Choroid plexus epithelial cell (primary cell): Measurements from ENCODE around the gene BOK.

Experiments
- DNase-seq: peaks from one replicate; pipeline ENCODE4 v3.0.0-alpha.2; 2010; ENCODE audit warnings: low read depth
- H3K4me3 ChIP-seq: 2 replicates; pipeline ENCODE4 v1.5.1; 2011; ENCODE audit warnings: low read depth, mild to moderate bottlenecking, control low read depth, low read length, moderate library complexity
- CTCF ChIP-seq: conservative IDR thresholded peaks from 2 replicates; pipeline ENCODE4 v1.5.1; 2011; ENCODE audit warnings: low read depth, mild to moderate bottlenecking, control low read depth, inconsistent platforms, low read length, moderate library complexity

BOK gene

GRCh38 chr2:241532733-241533601 is 25.6 kb upstream of the BOK start:
- no peak overlapping the region for H3K4me3 ChIP-seq
- DNase-seq: no peak
- no peak for TF ChIP-seq CTCF

- no peak overlapping the region for H3K4me3 ChIP-seq
- TF ChIP-seq CTCF: no peak
- no peak for DNase-seq
Measured at GRCh38 chr2:241534293-241534692, 24.3 kb upstream of the BOK start.

GRCh38 chr2:241534701-241535375 is 23.7 kb upstream of the BOK start:
- no peak for DNase-seq
- no peak for TF ChIP-seq CTCF
- no peak overlapping the region for H3K4me3 ChIP-seq

- no peak for DNase-seq
- TF ChIP-seq CTCF: no peak
- H3K4me3 ChIP-seq: no peak overlapping the region
Measured at GRCh38 chr2:241535871-241536655, 22.5 kb upstream of the BOK start.

GRCh38 chr2:241538838-241539615 is 19.5 kb upstream of the BOK start:
- TF ChIP-seq CTCF: no peak
- DNase-seq: no peak
- H3K4me3 ChIP-seq: no peak overlapping the region

GRCh38 chr2:241539616-241540374 is 18.8 kb upstream of the BOK start:
- H3K4me3 ChIP-seq: no peak overlapping the region

More at GRCh38 chr2:241539616-241540374, 18.8 kb upstream of the BOK start:
- DNase-seq: no peak
- TF ChIP-seq CTCF: no peak
